Measurements from ENCODE around the gene LCOR. TPM values are rescaled to one million over a fixed set of nuclear protein-coding genes. Genes with fewer than 3 reads are reported as not detected.

Gene LCOR
- total and polyA plus RNA-seq, 2 of the 4 experiments (the other 2 are of a cell fraction) = 3.7 to 36.9 TPM

GRCh38 chr10:97015240-97015639, 183.1 kb downstream of the LCOR start:
- no peak overlapping the region for H3K27ac ChIP-seq (ENCODE audit: insufficient read depth, low read length)
- no TSS peak for BruUV-seq (replicated peaks)
- H2BK5ac ChIP-seq (ENCODE audit: low read depth, low read length, poor library complexity, severe bottlenecking) = no peak overlapping the region
- H4K91ac ChIP-seq (ENCODE audit: insufficient read depth, low read depth, low read length) = no peak overlapping the region
- H3K56ac ChIP-seq (ENCODE audit: extremely low read depth, insufficient read depth, low read length) = no peak overlapping the region
- no peak overlapping the region for H3K4me3 ChIP-seq (ENCODE audit: insufficient read depth, low read depth, low read length)
- no peaks in the 10 kb centered on the region for H3K4me1 ChIP-seq (ENCODE audit: control insufficient read depth, insufficient read depth, low read length)
- H3K4ac ChIP-seq (ENCODE audit: low read depth, low read length) = no peak overlapping the region
- no peak overlapping the region for H2AK5ac ChIP-seq (ENCODE audit: low read depth, low read length)
- dilution Hi-C loops (cut with HindIII; ENCODE audit: low sequenced_read_pairs, unreplicated experiment) = no loop called here
- no CpG with 5 or more reads among the region's 1 CpG for WGBS, 2 experiments (ENCODE audit: extremely low coverage in 2 of 2, insufficient read length in 1 of 2)
- ChIA-PET CTCF (interaction anchor here (0.6 kb wide), 1 partner anchor 131 kb away, joined by 3 read pairs; no protein-coding TSS in a partner anchor), POLR2A (ENCODE audit: unreplicated experiment) (no interaction called here)
- no peaks in the 10 kb centered on the region for H3K36me3 ChIP-seq (ENCODE audit: control insufficient read depth, insufficient read depth, low read length)
- H3K14ac ChIP-seq (replicated peaks; ENCODE audit: low read depth, low read length) = no peak overlapping the region
- DNase-seq (no peak), ATAC-seq (ENCODE audit: low read depth) (no peak)
- no peaks in the 10 kb centered on the region for H3K9me1 ChIP-seq (ENCODE audit: insufficient read depth, low read length)
- H4K20me1 ChIP-seq (ENCODE audit: insufficient read depth, low read length) = no peaks in the 10 kb centered on the region
- H3K27me3 ChIP-seq (ENCODE audit: control insufficient read depth, insufficient read depth, low read length) = peaks cover 19% of the 10 kb centered on the region
- no peaks in the 10 kb centered on the region for H3K9me3 ChIP-seq (ENCODE audit: control insufficient read depth, insufficient read depth, low read length)
- H3K79me1 ChIP-seq (ENCODE audit: low read depth in 1 of 2, low read length in 2 of 2) = no peaks in the 10 kb centered on the region
- H4K8ac ChIP-seq (ENCODE audit: low read depth in 2 of 2, low read length in 2 of 2) = no peak overlapping the region
- in situ Hi-C loops (cut with MboI; ENCODE audit: low sequenced_read_pairs) = no loop called here
- H3K4me2 ChIP-seq (ENCODE audit: low read depth, low read length) = no peak overlapping the region
- no peak overlapping the region for H4K5ac ChIP-seq (ENCODE audit: low read depth, low read length)
- H3K18ac ChIP-seq (ENCODE audit: low read depth, low read length) = no peak overlapping the region
- H3K23ac ChIP-seq (ENCODE audit: low read depth, low read length) = no peak overlapping the region
- H2AFZ ChIP-seq (replicated peaks; ENCODE audit: low read length, poor library complexity) = no peak overlapping the region
- no peak overlapping the region for H2BK20ac ChIP-seq (ENCODE audit: low read depth, low read length)
- intact Hi-C loops (cut with micrococcal nuclease) = no loop called here
- no peak overlapping the region for H2BK15ac ChIP-seq (ENCODE audit: low read depth, low read length)
- H2BK120ac ChIP-seq (ENCODE audit: low read depth, low read length) = no peak overlapping the region
- TF ChIP-seq MAZ (IDR thresholded peaks at IDR 0.05; ENCODE audit: borderline replicate concordance, low read depth, low read length) (no peak), POLR2A (IDR thresholded peaks at IDR 0.05; ENCODE audit: low read depth, low read length) (no peak), CEBPB (IDR thresholded peaks at IDR 0.05; ENCODE audit: low read depth, low read length) (no peak), RFX5 (IDR thresholded peaks at IDR 0.05; ENCODE audit: low read depth, low read length) (no peak), FOS (IDR thresholded peaks at IDR 0.05; ENCODE audit: low read depth, low read length) (no peak), CHD1 (IDR thresholded peaks at IDR 0.05; ENCODE audit: low read depth, low read length) (no peak), RAD21 (IDR thresholded peaks at IDR 0.05; ENCODE audit: low read length) (no peak), SMC3 (IDR thresholded peaks at IDR 0.05; ENCODE audit: low read depth, low read length) (no peak), MAFK (IDR thresholded peaks at IDR 0.05; ENCODE audit: low read depth, low read length) (no peak), NFE2L2 (IDR thresholded peaks at IDR 0.05; ENCODE audit: low read depth, low read length) (no peak), BHLHE40 (IDR thresholded peaks at IDR 0.05; ENCODE audit: low read depth, low read length) (no peak), ELK1 (IDR thresholded peaks at IDR 0.05; ENCODE audit: borderline replicate concordance, low read depth, low read length) (no peak), MXI1 (IDR thresholded peaks at IDR 0.05; ENCODE audit: borderline replicate concordance, low read depth, low read length) (no peak), USF2 (IDR thresholded peaks at IDR 0.05; ENCODE audit: low read depth, low read length) (no peak), RCOR1 (IDR thresholded peaks at IDR 0.05; ENCODE audit: insufficient replicate concordance, low read length) (no peak)
- H2AK9ac ChIP-seq (replicated peaks; ENCODE audit: low read depth, low read length, poor library complexity) = no peak overlapping the region
- no peak overlapping the region for H3K9ac ChIP-seq (ENCODE audit: low read depth, low read length)

All from IMR-90 (cell line).